H9 (cell line): ENCODE measurements around the gene FAM184A. TPM values are rescaled to one million over a fixed set of nuclear protein-coding genes. Genes with fewer than 3 reads are reported as not detected.

Experiments used
- DNase-seq: peaks from one replicate; pipeline ENCODE4 v3.0.0-alpha.2; 2017
- H2AFZ ChIP-seq: one replicate; pipeline ENCODE4 v1.6.1; 2013; ENCODE audit warnings: mild to moderate bottlenecking, low read length, control low read depth, moderate library complexity
- H2AK5ac ChIP-seq: 2 replicates; pipeline ENCODE4 v1.6.1; 2013; ENCODE audit warnings: low read length, control low read depth, mixed read lengths; ENCODE audit not compliant: insufficient read length
- H2BK120ac ChIP-seq: one replicate; pipeline ENCODE4 v1.6.1; 2013; ENCODE audit warnings: low read depth, mild to moderate bottlenecking, low read length, control low read depth, inconsistent platforms; ENCODE audit not compliant: poor library complexity, severe bottlenecking
- H2BK12ac ChIP-seq: 2 replicates; pipeline ENCODE4 v1.6.1; 2013; ENCODE audit warnings: low read length, control low read depth, mixed read lengths, low read depth; ENCODE audit not compliant: insufficient read length
- H2BK15ac ChIP-seq: 2 replicates; pipeline ENCODE4 v1.6.1; 2013; ENCODE audit warnings: low read depth, low read length, control low read depth
- H2BK20ac ChIP-seq: one replicate; pipeline ENCODE4 v1.6.1; 2013; ENCODE audit warnings: low read depth, mild to moderate bottlenecking, low read length, control low read depth, inconsistent platforms; ENCODE audit not compliant: poor library complexity, severe bottlenecking
- H2BK5ac ChIP-seq: 2 replicates; pipeline ENCODE4 v1.6.1; 2013; ENCODE audit warnings: low read length, control low read depth, mixed read lengths; ENCODE audit not compliant: insufficient read length
- H3K14ac ChIP-seq: 2 replicates; pipeline ENCODE4 v1.6.1; 2013; ENCODE audit warnings: low read length, control low read depth; ENCODE audit not compliant: insufficient read depth
- H3K18ac ChIP-seq: 2 replicates; pipeline ENCODE4 v1.6.1; 2013; ENCODE audit warnings: low read depth, mild to moderate bottlenecking, mixed read lengths, low read length, control low read depth; ENCODE audit not compliant: insufficient read length
- H3K23ac ChIP-seq: 2 replicates; pipeline ENCODE4 v1.6.1; 2013; ENCODE audit warnings: low read length, control low read depth, mixed read lengths, low read depth; ENCODE audit not compliant: insufficient read length
- H3K23me2 ChIP-seq: 2 replicates; pipeline ENCODE4 v1.6.1; 2013; ENCODE audit warnings: low read depth, mild to moderate bottlenecking, mixed read lengths, low read length, control low read depth; ENCODE audit not compliant: insufficient read length, poor library complexity, severe bottlenecking
- H3K27ac ChIP-seq: 2 replicates; pipeline ENCODE4 v1.5.1; 2013; ENCODE audit warnings: low read length, control low read depth, mixed read lengths, low read depth; ENCODE audit not compliant: insufficient read length
- H3K27me3 ChIP-seq: 2 replicates; pipeline ENCODE4 v1.6.1; 2013; ENCODE audit warnings: low read length, control low read depth, inconsistent platforms; ENCODE audit not compliant: insufficient read depth
- H3K4ac ChIP-seq: 2 replicates; pipeline ENCODE4 v1.6.1; 2013; ENCODE audit warnings: low read depth, mild to moderate bottlenecking, control low read depth, inconsistent platforms, low read length, moderate library complexity
- H3K4me1 ChIP-seq: 2 replicates; pipeline ENCODE4 v1.6.1; 2013; ENCODE audit warnings: low read length, control low read depth, inconsistent platforms; ENCODE audit not compliant: insufficient read depth
- H3K4me2 ChIP-seq: 2 replicates; pipeline ENCODE4 v1.6.1; 2013; ENCODE audit warnings: low read length, control low read depth, mixed read lengths; ENCODE audit not compliant: insufficient read length, insufficient read depth
- H3K56ac ChIP-seq: 2 replicates; pipeline ENCODE4 v1.6.1; 2013; ENCODE audit warnings: low read depth, mild to moderate bottlenecking, mixed read lengths, low read length, control low read depth; ENCODE audit not compliant: insufficient read length
- H3K79me1 ChIP-seq: 2 replicates; pipeline ENCODE4 v1.6.1; 2013; ENCODE audit warnings: low read depth, mild to moderate bottlenecking, moderate library complexity, low read length, control low read depth, inconsistent platforms; ENCODE audit not compliant: insufficient read depth, poor library complexity, severe bottlenecking
- H3K79me2 ChIP-seq: 2 replicates; pipeline ENCODE4 v1.6.1; 2013; ENCODE audit warnings: low read length, control low read depth, inconsistent platforms; ENCODE audit not compliant: insufficient read depth
- H3K9ac ChIP-seq: 2 replicates; pipeline ENCODE4 v1.6.1; 2013; ENCODE audit warnings: low read length, control low read depth, mixed read lengths; ENCODE audit not compliant: insufficient read length; ENCODE audit errors: extremely low read depth
- H3K9me3 ChIP-seq: one replicate; pipeline ENCODE4 v1.6.1; 2013; ENCODE audit warnings: low read depth, low read length, inconsistent platforms; ENCODE audit not compliant: control insufficient read depth
- H3T11ph ChIP-seq: one replicate; pipeline ENCODE4 v1.6.1; 2013; ENCODE audit warnings: mild to moderate bottlenecking, low read length, control low read depth, inconsistent platforms
- H4K20me1 ChIP-seq: one replicate; pipeline ENCODE4 v1.6.1; 2013; ENCODE audit not compliant: control insufficient read depth, insufficient read length, insufficient read depth
- H4K5ac ChIP-seq: 2 replicates; pipeline ENCODE4 v1.6.1; 2013; ENCODE audit warnings: low read depth, mild to moderate bottlenecking, mixed read lengths, low read length, control low read depth; ENCODE audit not compliant: insufficient read length
- H4K8ac ChIP-seq: replicated peaks from 2 replicates; pipeline ENCODE4 v1.6.1; 2013; ENCODE audit warnings: low read length, control low read depth, mixed read lengths, low read depth; ENCODE audit not compliant: insufficient read length
- H4K91ac ChIP-seq: 2 replicates; pipeline ENCODE4 v1.6.1; 2013; ENCODE audit warnings: low read depth, mild to moderate bottlenecking, moderate library complexity, mixed read lengths, low read length, control low read depth; ENCODE audit not compliant: insufficient read length
- H3K27ac Mint-ChIP-seq, 3 experiments: 2 replicates in 2 of 3; 3 replicates in 1 of 3; pipeline ENCODE4 v1.8.0; 2020 to 2021; ENCODE audit warnings: mixed read lengths in 3 of 3, mild to moderate bottlenecking in 1 of 3, moderate library complexity in 1 of 3
- H3K27me3 Mint-ChIP-seq: 2 replicates; pipeline ENCODE4 v1.8.0; 2021; ENCODE audit warnings: low read depth, mild to moderate bottlenecking, moderate library complexity, mixed read lengths
- H3K36me3 Mint-ChIP-seq, 3 experiments: 2 replicates in 2 of 3; 3 replicates in 1 of 3; pipeline ENCODE4 v1.8.0; 2020 to 2021; ENCODE audit warnings: low read depth in 3 of 3, mixed read lengths in 3 of 3; ENCODE audit not compliant: insufficient read depth in 1 of 3
- H3K4me1 Mint-ChIP-seq, 2 experiments: 2 replicates each; pipeline ENCODE4 v1.8.0; 2020; ENCODE audit warnings: mixed read lengths in 2 of 2
- H3K4me3 Mint-ChIP-seq, 2 experiments: 2 replicates in 1 of 2; 3 replicates in 1 of 2; pipeline ENCODE4 v1.8.0; 2020 to 2021; ENCODE audit warnings: mild to moderate bottlenecking in 2 of 2, mixed read lengths in 2 of 2, moderate library complexity in 1 of 2
- H3K9me3 Mint-ChIP-seq, 2 experiments: 2 replicates in 1 of 2; 3 replicates in 1 of 2; pipeline ENCODE4 v1.8.0; 2020; ENCODE audit warnings: mild to moderate bottlenecking in 2 of 2, mixed read lengths in 2 of 2, moderate library complexity in 1 of 2
- CTCF ChIP-seq: fragments of 200-600 bp; sonication (generic); conservative IDR thresholded peaks from 3 replicates; pipeline ENCODE4 v1.8.0; 2021; ENCODE audit warnings: antibody characterized with exemption, mild to moderate bottlenecking
- WGBS: extraction: QIAGEN DNeasy Blood & Tissue Kit; methylation state at CpG from one replicate; pipeline ENCODE4 v1.1.7; 2013; ENCODE audit warnings: missing lambda C conversion rate, low lambda C conversion rate, mixed read lengths; ENCODE audit not compliant: insufficient read length; ENCODE audit errors: extremely low coverage; 5-methylcytosine and 5-hydroxymethylcytosine counted together
- total RNA-seq: library from RNA; stranded (reverse); gene quantifications from 2 replicates; pipeline ENCODE4 v1.2.1, GENCODE V29; 2021

Gene FAM184A
- total RNA-seq, 1 experiment from 2014 or later, result 11.4 TPM

DNA sequence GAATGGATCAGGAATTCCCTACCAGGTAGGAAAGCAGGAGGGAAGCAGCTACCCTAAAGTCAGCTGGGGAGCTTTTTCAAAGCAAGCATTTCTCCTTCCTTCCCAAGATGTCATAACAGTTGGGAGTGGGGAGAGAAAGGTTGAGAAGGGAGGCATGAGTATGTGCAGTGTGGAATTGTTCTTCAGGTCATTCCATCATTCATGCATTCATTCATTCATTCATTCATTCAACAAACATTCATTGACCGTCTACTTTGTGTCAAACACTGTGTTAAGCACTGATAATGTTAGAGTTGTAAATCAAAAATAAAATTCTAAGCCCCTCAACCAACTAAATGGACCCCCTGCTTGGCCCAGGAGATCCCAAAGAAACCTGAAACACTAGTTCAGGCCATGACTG, 49.2 kb upstream of the FAM184A start:
- no peak overlapping the region for H3K4ac ChIP-seq
- no peak overlapping the region for H3K4me2 ChIP-seq
- no peak overlapping the region for H2BK15ac ChIP-seq
- H2BK5ac ChIP-seq, result no peak overlapping the region
- no peak overlapping the region for H4K91ac ChIP-seq
- no peak overlapping the region for H3K18ac ChIP-seq
- H3K36me3 Mint-ChIP-seq, result no peaks in the 10 kb centered on the region; a peak in 1 of 7 replicates
- no peaks in the 10 kb centered on the region for H3K9me3 ChIP-seq
- H2AFZ ChIP-seq, result no peak overlapping the region
- H2BK12ac ChIP-seq, result no peak overlapping the region
- peak overlapping the region in 1 of 3 experiments; percentile 33; a peak in 1 of 7 replicates for H3K27ac Mint-ChIP-seq
- H3K27me3 Mint-ChIP-seq, result no peaks in the 10 kb centered on the region
- peaks cover 24 to 32% of the 10 kb centered on the region in 2 experiments for H3K4me1 Mint-ChIP-seq
- no peak overlapping the region for H3K27ac ChIP-seq
- no peak overlapping the region for H2BK20ac ChIP-seq
- no CpG with 5 or more reads among the region's 1 CpG for WGBS
- no peak overlapping the region for H2AK5ac ChIP-seq
- H4K20me1 ChIP-seq, result no peaks in the 10 kb centered on the region
- H3K9me3 Mint-ChIP-seq, result no peaks in the 10 kb centered on the region; a peak in 1 of 5 replicates
- H3K9ac ChIP-seq, result no peak overlapping the region
- H2BK120ac ChIP-seq, result no peak overlapping the region
- no peak overlapping the region for H3K56ac ChIP-seq
- H3K23ac ChIP-seq, result no peak overlapping the region
- H3K4me1 ChIP-seq, result no peaks in the 10 kb centered on the region; the same call in 1 of the 2 replicates
- DNase-seq, result no peak
- no peaks in the 10 kb centered on the region for H3K27me3 ChIP-seq
- no peak overlapping the region for H4K5ac ChIP-seq
- no peaks in the 10 kb centered on the region for H3K79me2 ChIP-seq
- no peak overlapping the region for H3T11ph ChIP-seq
- no peak for TF ChIP-seq CTCF
- H3K79me1 ChIP-seq, result no peaks in the 10 kb centered on the region
- no peak overlapping the region for H3K14ac ChIP-seq
- no peak overlapping the region for H4K8ac ChIP-seq
- H3K4me3 Mint-ChIP-seq, result no peak overlapping the region
- no peaks in the 10 kb centered on the region for H3K23me2 ChIP-seq
